Activated T-helper 2 cell treated with anti-CD3 and anti-CD28 coated beads, Interferon-gamma antibody, Interleukin-2, Interleukin-4, amounts not matched to agents 10 μg/mL and 5 μg/mL and 100 μg/mL, durations not matched to agents 14 hours and 24 hours and 36 hours (primary cell): ENCODE data around the gene LRRC73. TPM values are rescaled to one million over a fixed set of nuclear protein-coding genes. Genes with fewer than 3 reads are reported as not detected.
"Not testable (repeated sequence)": the region's sequence is repeated elsewhere in the genome, so short reads cannot be mapped to it uniquely, and the experiment has no call there.

Experiments
- DNase-seq: peaks from one replicate; pipeline ENCODE4 v3.0.0; 2021; ENCODE audit warnings: low spot score
- H3K27ac Mint-ChIP-seq: one replicate; pipeline ENCODE4 v1.8.0; 2021; ENCODE audit warnings: mixed read lengths
- H3K27me3 Mint-ChIP-seq: one replicate; pipeline ENCODE4 v1.8.0; 2021; ENCODE audit warnings: low read depth, mixed read lengths
- H3K36me3 Mint-ChIP-seq: one replicate; pipeline ENCODE4 v1.8.0; 2021; ENCODE audit warnings: low read depth, mixed read lengths
- H3K4me1 Mint-ChIP-seq: one replicate; pipeline ENCODE4 v1.8.0; 2021; ENCODE audit warnings: low read depth, mixed read lengths
- H3K4me3 Mint-ChIP-seq: one replicate; pipeline ENCODE4 v1.8.0; 2021; ENCODE audit warnings: low read depth, mild to moderate bottlenecking, moderate library complexity, mixed read lengths
- H3K9me3 Mint-ChIP-seq: one replicate; pipeline ENCODE4 v1.8.0; 2021; ENCODE audit warnings: mixed read lengths
- intact Hi-C: fragments of 100-400 bp; cut with micrococcal nuclease; formaldehyde crosslinking; loops from one replicate; pipeline ENCODE4 v1.15.1; 2023
- total RNA-seq: library from RNA; stranded (reverse); gene quantifications from 2 replicates; pipeline ENCODE4 v1.2.3, GENCODE V29; 2022

Gene LRRC73, protein sequence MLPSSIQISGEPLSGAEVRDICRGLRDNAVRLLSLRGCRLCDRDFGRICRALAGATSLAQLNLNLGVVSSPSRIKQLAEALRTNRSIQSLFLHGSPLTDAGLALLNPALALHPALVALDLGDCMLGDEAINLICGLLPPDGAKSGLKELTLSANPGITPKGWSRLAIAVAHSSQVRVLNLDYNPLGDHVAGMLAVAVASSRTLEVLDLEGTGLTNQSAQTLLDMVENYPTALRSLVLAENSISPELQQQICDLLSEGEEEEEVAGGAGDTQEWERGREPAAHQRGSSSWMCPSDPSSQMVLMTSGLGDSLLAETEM
- 0.11 and 0.21 TPM in 2 replicates for total RNA-seq

DNA sequence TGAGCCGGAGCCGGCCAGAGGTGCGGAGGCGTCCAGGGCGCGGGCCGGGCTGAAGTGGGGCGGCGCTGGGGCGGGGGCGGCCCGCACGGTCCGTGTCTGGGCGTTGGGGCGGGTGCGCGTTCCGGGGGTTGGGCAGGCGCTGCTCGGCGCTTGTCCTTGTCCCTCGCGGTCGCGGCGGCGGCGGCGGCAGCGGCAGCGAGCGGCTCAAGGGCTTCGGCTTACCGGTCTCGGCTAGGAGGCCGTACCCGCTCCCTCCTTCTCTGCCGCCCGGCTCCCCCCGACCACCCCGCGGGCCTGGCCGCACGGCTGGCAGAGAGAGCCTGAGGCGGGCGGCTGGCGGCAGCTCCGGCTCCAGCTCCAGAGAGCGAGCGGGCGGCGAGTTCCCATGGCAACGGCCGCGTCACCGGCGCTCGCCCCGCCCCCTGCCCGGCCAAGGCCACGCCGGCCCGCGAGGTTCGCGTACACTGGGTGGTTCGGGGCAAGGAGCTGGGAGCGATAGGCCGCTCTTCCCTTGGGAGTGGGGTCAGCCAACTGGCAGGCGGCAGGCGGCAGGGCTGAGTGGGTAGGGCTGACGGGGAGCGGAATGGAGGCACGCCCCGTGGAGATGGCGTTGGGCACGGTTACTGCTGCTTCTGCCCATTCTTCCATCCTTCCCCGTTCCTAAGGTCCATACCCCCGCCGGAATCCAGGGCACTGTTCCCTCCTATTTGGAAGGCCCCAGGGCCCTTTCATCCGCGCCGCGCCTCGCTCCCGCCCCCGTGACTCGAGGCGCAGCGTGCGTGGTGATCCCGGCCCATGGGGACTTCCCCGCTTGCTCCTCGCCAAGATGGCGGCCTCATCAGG lies at the start of gene LRRC73:
Gene LRRC73, minus strand, starts transcription at position 363 of the 843 bp plus-strand sequence. CDS start 561 bp downstream, outside the sequence.
- Mint-ChIP-seq H3K4me1 (peaks cover 18% of the 10 kb centered on the region), H3K9me3 (no peaks in the 10 kb centered on the region), H3K27me3 (peaks cover 17% of the 10 kb centered on the region), H3K4me3 (peak within 1 kb of the TSS; percentile 78), H3K36me3 (peaks cover 43% of the 10 kb centered on the region), H3K27ac (no peak within 1 kb of the TSS)
- peak; percentile 75 for DNase-seq
- intact Hi-C loops: no loop called here

DNA sequence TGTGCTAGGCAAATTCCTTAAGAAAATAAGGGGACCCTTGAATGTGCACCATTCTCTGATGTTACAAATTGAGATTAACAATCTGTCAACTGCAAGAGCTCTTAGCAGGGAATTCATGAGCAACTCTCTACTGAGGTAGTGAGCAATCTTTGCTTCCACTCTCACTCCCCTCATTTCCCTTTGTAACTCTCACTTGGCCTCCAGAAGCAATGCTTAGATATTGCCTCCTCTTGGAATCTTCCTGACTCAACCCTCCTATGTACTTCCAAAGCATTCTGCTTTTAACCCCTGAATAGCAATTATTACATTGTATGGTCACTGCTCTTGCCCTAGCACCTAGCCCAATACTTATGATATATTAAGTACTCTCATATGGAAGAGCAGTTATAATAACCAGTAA lies 49.2 kb upstream of the LRRC73 start:
- Mint-ChIP-seq H3K27ac (no peak overlapping the region), H3K36me3 (peaks cover 84% of the 10 kb centered on the region), H3K27me3 (no peaks in the 10 kb centered on the region), H3K4me3 (no peak overlapping the region), H3K4me1 (no peaks in the 10 kb centered on the region), H3K9me3 (no peaks in the 10 kb centered on the region)
- intact Hi-C loops: no loop called here
- no peak for DNase-seq

DNA sequence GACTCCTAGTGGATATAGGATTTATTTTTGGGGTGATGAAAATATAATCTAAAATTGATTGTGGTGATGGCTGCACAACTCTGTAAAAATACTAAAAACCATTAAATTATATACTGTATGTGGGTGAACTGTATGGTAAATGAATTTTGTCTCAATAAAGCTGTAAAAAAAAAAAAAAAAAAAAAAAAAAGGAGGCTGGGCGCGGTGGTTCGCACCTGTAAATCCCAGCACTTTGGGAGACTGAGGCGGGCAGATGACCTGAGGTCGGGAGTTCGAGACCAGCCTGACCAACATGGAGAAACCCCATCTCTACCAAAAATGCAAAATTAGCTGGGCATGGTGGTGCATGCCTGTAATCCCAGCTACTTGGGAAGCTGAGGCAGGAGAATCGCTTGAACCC lies 47.5 kb upstream of the LRRC73 start:
- H3K27ac Mint-ChIP-seq, H3K27me3 Mint-ChIP-seq, intact Hi-C loops, H3K4me3 Mint-ChIP-seq, DNase-seq, H3K9me3 Mint-ChIP-seq, H3K4me1 Mint-ChIP-seq: not testable (repeated sequence)
- peaks cover 88% of the 10 kb centered on the region for H3K36me3 Mint-ChIP-seq

DNA sequence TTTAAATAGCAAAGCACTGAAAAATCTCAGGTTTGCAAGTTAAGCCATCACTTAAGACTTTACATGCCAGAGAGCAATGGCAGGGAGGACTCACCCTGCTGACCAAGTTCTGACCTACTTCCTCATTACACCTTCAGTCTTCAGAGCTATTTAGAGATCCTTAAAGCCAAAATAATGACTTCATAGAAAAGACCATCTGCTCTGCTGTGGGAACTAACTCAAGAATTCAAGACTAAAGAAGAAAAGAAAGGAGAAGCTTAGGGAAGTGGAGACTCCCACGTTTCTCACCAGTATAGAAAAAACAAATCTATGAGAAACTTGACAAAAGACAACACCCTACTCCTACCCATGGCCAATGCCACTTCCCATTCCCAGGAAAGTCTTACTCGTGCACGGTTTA lies 37.1 kb upstream of the LRRC73 start:
- Mint-ChIP-seq H3K4me1 (no peaks in the 10 kb centered on the region), H3K27ac (no peak overlapping the region), H3K27me3 (no peaks in the 10 kb centered on the region), H3K36me3 (peaks cover 70% of the 10 kb centered on the region), H3K4me3 (no peak overlapping the region), H3K9me3 (no peaks in the 10 kb centered on the region)
- intact Hi-C loops: no loop called here
- DNase-seq: no peak

DNA sequence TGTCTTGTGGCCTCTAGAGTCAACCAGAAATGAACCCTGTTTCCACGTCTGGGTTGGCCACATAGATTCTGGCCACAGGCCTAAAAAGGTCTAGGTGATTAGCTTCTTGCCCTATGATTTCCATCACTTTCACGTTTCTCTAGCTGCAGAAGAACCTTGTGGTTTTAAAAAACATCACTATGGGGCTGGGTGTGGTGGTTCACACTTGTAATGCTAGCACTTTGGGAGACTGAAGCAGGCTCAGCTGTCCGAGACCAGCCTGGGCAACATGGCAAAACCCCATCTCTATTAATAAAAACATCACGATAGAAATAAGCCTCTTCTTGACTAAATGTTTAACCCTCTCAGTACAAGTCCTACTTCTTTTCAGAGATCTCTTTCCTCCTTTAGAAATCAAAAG lies 34.3 kb upstream of the LRRC73 start:
- no peaks in the 10 kb centered on the region for H3K4me1 Mint-ChIP-seq
- H3K27me3 Mint-ChIP-seq: no peaks in the 10 kb centered on the region
- intact Hi-C loops: no loop called here

DNA sequence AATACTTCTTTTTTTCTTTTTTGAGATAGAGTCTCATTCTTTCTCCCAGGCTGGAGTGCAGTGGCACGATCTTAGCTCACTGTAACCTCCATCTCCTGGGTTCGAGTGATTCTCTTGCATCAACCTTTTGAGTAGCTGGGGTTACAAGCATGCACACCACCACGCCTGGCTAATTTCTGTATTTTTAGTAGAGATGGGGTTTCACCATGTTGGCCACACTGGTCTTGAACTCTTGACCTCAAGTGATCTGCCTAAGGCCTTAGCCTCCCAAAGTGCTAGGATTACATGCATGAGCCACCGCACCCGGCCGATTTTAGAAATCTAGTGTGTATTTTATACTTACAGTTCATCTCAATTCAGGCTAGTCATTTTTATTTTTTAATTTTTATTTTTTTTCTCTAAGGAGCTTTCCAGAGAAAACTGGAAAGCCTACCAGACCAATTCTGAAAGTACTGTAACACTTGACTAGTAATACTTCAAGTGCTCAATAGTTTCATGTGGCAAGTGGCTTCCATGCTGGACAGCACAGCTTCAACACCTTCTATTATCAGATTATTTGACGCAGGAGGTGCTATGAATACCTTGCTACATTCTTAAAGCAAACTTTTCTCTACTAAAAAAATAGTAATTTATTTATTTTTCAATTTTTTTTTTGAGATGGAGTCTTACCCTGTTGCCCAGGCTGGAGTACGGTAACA lies 31.8 kb upstream of the LRRC73 start:
- Mint-ChIP-seq H3K27ac (no peak overlapping the region), H3K36me3 (peaks cover 66% of the 10 kb centered on the region), H3K4me3 (no peak overlapping the region), H3K4me1 (no peaks in the 10 kb centered on the region), H3K9me3 (no peaks in the 10 kb centered on the region), H3K27me3 (no peaks in the 10 kb centered on the region)
- DNase-seq: no peak
- intact Hi-C loops: no loop called here

More for the DNA sequence above, 34.3 kb upstream of the LRRC73 start:
- Mint-ChIP-seq H3K36me3 (peaks cover 66% of the 10 kb centered on the region), H3K9me3 (no peaks in the 10 kb centered on the region), H3K27ac (no peak overlapping the region), H3K4me3 (no peak overlapping the region)
- no peak for DNase-seq

DNA sequence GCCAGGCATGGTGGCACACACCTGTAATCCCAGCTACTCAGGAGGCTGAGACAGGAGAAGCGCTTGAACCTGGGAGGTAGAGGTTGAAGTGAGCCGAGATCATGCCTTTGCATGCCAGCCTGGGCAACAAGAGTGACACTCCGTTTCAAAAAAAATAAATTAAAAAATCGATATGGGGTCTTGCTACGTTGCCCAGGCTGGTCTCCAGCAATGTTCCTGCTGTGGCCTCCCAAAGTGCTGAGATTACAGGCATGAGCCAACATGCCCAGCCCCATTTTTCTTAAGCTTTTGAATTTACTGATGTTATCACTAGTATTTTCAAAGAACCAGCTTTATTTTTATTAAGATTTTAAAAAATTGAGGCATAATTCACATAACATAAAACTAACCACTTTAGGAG lies 30.4 kb upstream of the LRRC73 start:
- H3K27me3 Mint-ChIP-seq: no peaks in the 10 kb centered on the region
- peaks cover 55% of the 10 kb centered on the region for H3K36me3 Mint-ChIP-seq
- no peaks in the 10 kb centered on the region for H3K9me3 Mint-ChIP-seq
- no peak for DNase-seq
- H3K27ac Mint-ChIP-seq: no peak overlapping the region
- intact Hi-C loops: no loop called here
- no peaks in the 10 kb centered on the region for H3K4me1 Mint-ChIP-seq
- no peak overlapping the region for H3K4me3 Mint-ChIP-seq

DNA sequence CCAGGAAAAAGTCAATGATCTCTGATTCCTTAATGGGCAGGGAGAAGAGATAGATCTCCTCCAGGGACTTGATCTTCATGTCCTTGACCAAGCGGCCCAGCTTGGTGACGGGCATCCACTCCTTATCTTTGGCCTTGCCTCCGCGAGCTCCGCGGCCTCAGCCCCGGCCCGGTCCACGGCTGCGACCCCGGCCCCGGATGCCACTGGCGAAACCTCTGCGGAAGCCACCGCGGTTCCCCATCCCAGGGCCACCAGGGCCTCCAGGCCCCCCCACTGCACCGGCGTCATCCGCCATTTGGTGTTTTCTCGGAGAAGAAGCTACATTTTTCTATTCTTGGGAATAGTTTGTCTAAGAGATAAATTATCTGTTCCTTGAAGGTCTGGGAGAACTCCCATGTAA lies 29.3 kb upstream of the LRRC73 start:
- H3K4me1 Mint-ChIP-seq, H3K4me3 Mint-ChIP-seq, H3K27ac Mint-ChIP-seq, DNase-seq, H3K27me3 Mint-ChIP-seq, intact Hi-C loops, H3K9me3 Mint-ChIP-seq: not testable (repeated sequence)
- H3K36me3 Mint-ChIP-seq: peaks cover 47% of the 10 kb centered on the region

DNA sequence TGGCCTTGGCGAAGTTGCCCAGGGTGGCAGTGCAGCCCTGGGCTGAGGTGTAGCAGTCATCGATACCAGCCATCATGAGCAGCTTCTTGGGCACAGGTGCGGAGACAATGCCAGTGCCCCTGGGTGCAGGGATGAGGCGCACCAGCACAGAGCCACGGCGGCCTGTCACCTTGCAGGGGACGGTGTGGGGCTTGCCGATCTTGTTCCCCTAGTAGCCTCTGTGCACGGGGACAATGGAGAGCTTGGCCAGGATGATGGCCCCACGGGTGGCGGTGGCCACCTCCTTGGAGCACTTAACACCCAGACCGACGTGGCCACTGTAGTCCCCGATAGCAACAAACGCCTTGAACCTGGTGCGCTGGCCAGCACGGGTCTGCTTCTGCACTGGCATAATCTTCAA lies 28.8 kb upstream of the LRRC73 start:
- H3K4me3 Mint-ChIP-seq, H3K4me1 Mint-ChIP-seq, H3K9me3 Mint-ChIP-seq, H3K27me3 Mint-ChIP-seq, intact Hi-C loops, DNase-seq, H3K27ac Mint-ChIP-seq: not testable (repeated sequence)
- peaks cover 49% of the 10 kb centered on the region for H3K36me3 Mint-ChIP-seq

DNA sequence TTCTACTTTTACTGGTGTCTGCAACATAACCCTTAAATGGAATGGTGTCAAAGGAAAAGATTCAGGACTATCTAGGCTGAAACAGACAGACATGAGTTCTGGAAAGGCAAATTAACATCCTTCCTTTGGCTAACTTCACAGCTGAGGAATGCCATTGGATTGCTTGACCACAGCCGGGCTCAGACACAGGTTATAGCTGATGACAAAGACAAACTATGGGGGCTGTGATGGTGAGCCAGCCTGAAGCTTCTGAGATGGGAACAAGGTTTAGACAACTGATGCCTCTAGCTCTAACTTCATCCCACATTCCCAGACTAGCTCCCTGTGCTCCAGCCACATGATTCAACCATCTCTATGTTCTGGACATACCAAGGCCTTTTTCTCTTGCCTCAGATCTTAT lies 22.1 kb upstream of the LRRC73 start:
- H3K4me1 Mint-ChIP-seq: no peaks in the 10 kb centered on the region
- H3K36me3 Mint-ChIP-seq: peaks cover 70% of the 10 kb centered on the region
- no peak for DNase-seq
- no peak overlapping the region for H3K4me3 Mint-ChIP-seq
- no peaks in the 10 kb centered on the region for H3K9me3 Mint-ChIP-seq
- intact Hi-C loops: no loop called here
- no peaks in the 10 kb centered on the region for H3K27me3 Mint-ChIP-seq
- H3K27ac Mint-ChIP-seq: no peak overlapping the region

DNA sequence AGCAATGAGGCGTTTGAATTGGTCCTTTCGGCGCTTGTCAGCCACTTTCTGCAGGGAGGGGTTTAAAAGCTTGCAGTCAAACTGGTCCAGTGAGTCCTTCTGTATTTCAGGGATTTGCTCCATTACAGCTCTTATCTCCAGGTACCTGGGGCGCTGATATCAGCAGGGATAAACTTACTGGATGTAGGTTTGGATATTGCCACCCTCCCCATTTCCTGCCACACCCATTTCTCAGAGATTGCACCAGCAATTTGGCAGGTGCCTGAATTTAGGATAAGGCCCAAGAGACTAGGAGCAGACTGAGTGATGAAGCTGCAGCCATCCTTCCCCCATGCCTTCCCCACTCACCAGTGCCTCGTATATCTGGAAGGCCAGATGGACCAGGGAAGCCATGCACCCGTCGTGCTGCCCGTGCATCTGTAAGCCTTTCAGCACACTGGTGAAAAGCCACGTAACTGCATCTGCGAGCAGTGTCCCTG lies 14.4 kb upstream of the LRRC73 start:
- H3K27ac Mint-ChIP-seq: no peak overlapping the region
- intact Hi-C loops: no loop called here

DNA sequence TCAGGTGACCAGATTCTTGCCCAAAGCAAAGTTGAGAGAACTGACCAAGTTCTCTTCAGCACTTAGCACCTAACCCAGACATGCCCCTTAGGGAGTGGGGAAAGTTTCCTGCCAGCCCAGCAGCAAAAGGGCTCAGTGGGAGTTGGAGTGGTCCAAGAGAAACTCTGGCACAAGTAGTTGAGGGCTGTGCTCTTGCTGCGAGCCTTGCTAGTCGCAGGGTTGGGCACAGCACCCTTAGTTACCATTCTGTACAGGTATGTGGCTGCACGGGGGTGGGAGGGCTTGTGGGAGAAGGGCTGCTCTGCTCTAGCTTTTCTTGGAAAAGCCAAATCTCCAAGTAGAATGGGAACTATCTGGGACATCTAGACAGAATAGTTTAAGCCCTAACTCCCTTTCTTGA lies 13.1 kb upstream of the LRRC73 start:
- no peak overlapping the region for H3K4me3 Mint-ChIP-seq
- intact Hi-C loops: no loop called here

More for the DNA sequence above, 14.4 kb upstream of the LRRC73 start:
- Mint-ChIP-seq H3K4me3 (no peak overlapping the region), H3K27me3 (no peaks in the 10 kb centered on the region), H3K4me1 (no peaks in the 10 kb centered on the region), H3K9me3 (no peaks in the 10 kb centered on the region), H3K36me3 (peaks cover 80% of the 10 kb centered on the region)
- no peak for DNase-seq

More for the DNA sequence above, 13.1 kb upstream of the LRRC73 start:
- Mint-ChIP-seq H3K36me3 (peaks cover 69% of the 10 kb centered on the region), H3K9me3 (no peaks in the 10 kb centered on the region), H3K27me3 (no peaks in the 10 kb centered on the region), H3K27ac (no peak overlapping the region), H3K4me1 (no peaks in the 10 kb centered on the region)
- DNase-seq: no peak
